Activated naive CD4-positive, alpha-beta T cell treated with anti-CD3 and anti-CD28 coated beads for 36 hours (primary cell): Measurements from ENCODE around the gene NEK8. TPM values are rescaled to one million over a fixed set of nuclear protein-coding genes. Genes with fewer than 3 reads are reported as not detected.
"Not testable (repeated sequence)": the region's sequence is repeated elsewhere in the genome, so short reads cannot be mapped to it uniquely, and the experiment has no call there.

ENCODE experiments used
- CTCF ChIA-PET: fragments of 350-600 bp; sonication (Branson Sonifier 250); formaldehyde crosslinking; loops from one replicate; lab custom pipeline; 2021; ENCODE audit warnings: antibody characterized with exemption; lab: Charles Lee
- DNase-seq: peaks from one replicate; pipeline ENCODE4 v3.0.0-alpha.2; 2020
- H3K27ac Mint-ChIP-seq: one replicate; pipeline ENCODE4 v1.8.0; 2021; ENCODE audit warnings: mild to moderate bottlenecking, mixed read lengths
- H3K27me3 Mint-ChIP-seq: one replicate; pipeline ENCODE4 v1.8.0; 2021; ENCODE audit warnings: low read depth, mixed read lengths
- H3K36me3 Mint-ChIP-seq: one replicate; pipeline ENCODE4 v1.8.0; 2021; ENCODE audit warnings: low read depth, mixed read lengths
- H3K4me1 Mint-ChIP-seq: one replicate; pipeline ENCODE4 v1.8.0; 2021; ENCODE audit warnings: low read depth, mixed read lengths
- H3K4me3 Mint-ChIP-seq: one replicate; pipeline ENCODE4 v1.8.0; 2021; ENCODE audit warnings: mild to moderate bottlenecking, moderate library complexity, mixed read lengths
- H3K9me3 Mint-ChIP-seq: one replicate; pipeline ENCODE4 v1.8.0; 2021; ENCODE audit warnings: mixed read lengths
- intact Hi-C: fragments of 100-400 bp; cut with micrococcal nuclease; formaldehyde crosslinking; loops from one replicate; pipeline ENCODE4 v1.15.1; 2023
- total RNA-seq, 2 experiments: library from RNA; stranded (reverse); gene quantifications; one replicate each; pipeline ENCODE4 v1.2.3, GENCODE V29; 2021

The NEK8 gene
- total RNA-seq, 2 experiments from 2014 or later = 3.1 to 3.2 TPM

GRCh38 chr17:28722417-28723158 lies 6.0 kb upstream of the NEK8 start:
- peaks cover 53% of the 10 kb centered on the region for H3K4me1 Mint-ChIP-seq
- peak overlapping the region; percentile 75 for H3K27ac Mint-ChIP-seq
- CTCF ChIA-PET = interaction anchor here (0.6 to 7.2 kb wide), 3 partner anchors 26 to 231 kb away, joined by 4 to 353 read pairs (median 5); partner anchors contain the start of gene TRAF4
- peak overlapping the region; percentile 91 for H3K4me3 Mint-ChIP-seq
- peaks cover 7% of the 10 kb centered on the region for H3K27me3 Mint-ChIP-seq
- no peak for DNase-seq
- intact Hi-C loops = loop anchor here (10.0 kb wide), 1 partner anchor 842 kb away; the partner anchor contains the start of genes ABHD15 and TP53I13
- H3K36me3 Mint-ChIP-seq = peaks cover 58% of the 10 kb centered on the region
- no peaks in the 10 kb centered on the region for H3K9me3 Mint-ChIP-seq

- H3K27ac Mint-ChIP-seq = peak overlapping the region; percentile 75
- H3K4me1 Mint-ChIP-seq = peaks cover 51% of the 10 kb centered on the region
- peaks cover 58% of the 10 kb centered on the region for H3K36me3 Mint-ChIP-seq
- intact Hi-C loops = loop anchor here (10.0 kb wide), 1 partner anchor 842 kb away; the partner anchor contains the start of genes ABHD15 and TP53I13
- peak overlapping the region; percentile 40 for H3K4me3 Mint-ChIP-seq
- peaks cover 2% of the 10 kb centered on the region for H3K27me3 Mint-ChIP-seq
- CTCF ChIA-PET = interaction anchor here (2.2 to 7.2 kb wide), 2 partner anchors 25 to 41 kb away, joined by 6 to 353 read pairs; partner anchors contain the start of gene TRAF4
- no peak for DNase-seq
- H3K9me3 Mint-ChIP-seq = no peaks in the 10 kb centered on the region
These were observed 5.3 kb upstream of the NEK8 start for GRCh38 chr17:28723159-28723835.

GRCh38 chr17:28723836-28724499 lies 4.6 kb upstream of the NEK8 start:
- CTCF ChIA-PET = interaction anchor here (2.2 to 7.2 kb wide), 2 partner anchors 24 to 40 kb away, joined by 6 to 353 read pairs; partner anchors contain the start of gene TRAF4
- intact Hi-C loops = loop anchor here (10.0 kb wide), 1 partner anchor 841 kb away; the partner anchor contains the start of genes ABHD15 and TP53I13
- DNase-seq, H3K9me3 Mint-ChIP-seq, H3K27me3 Mint-ChIP-seq: not testable (repeated sequence)
- H3K4me1 Mint-ChIP-seq = peaks cover 48% of the 10 kb centered on the region
- H3K27ac Mint-ChIP-seq = peak overlapping the region; percentile 93
- peak overlapping the region; percentile 91 for H3K4me3 Mint-ChIP-seq
- H3K36me3 Mint-ChIP-seq = peaks cover 58% of the 10 kb centered on the region

GRCh38 chr17:28724500-28725165 lies 4.0 kb upstream of the NEK8 start:
- H3K36me3 Mint-ChIP-seq = peaks cover 58% of the 10 kb centered on the region
- DNase-seq = peak; percentile 42
- intact Hi-C loops = loop anchor here (5.0 to 10.0 kb wide), 3 partner anchors 38 to 840 kb away; partner anchors contain the start of genes ABHD15, NUFIP2 and TP53I13
- H3K9me3 Mint-ChIP-seq = no peaks in the 10 kb centered on the region
- H3K27me3 Mint-ChIP-seq = no peaks in the 10 kb centered on the region
- peak overlapping the region; percentile 91 for H3K4me3 Mint-ChIP-seq
- H3K27ac Mint-ChIP-seq = peak overlapping the region; percentile 93
- CTCF ChIA-PET = interaction anchor here (2.2 to 7.2 kb wide), 2 partner anchors 23 to 40 kb away, joined by 6 to 353 read pairs; partner anchors contain the start of gene TRAF4
- peaks cover 50% of the 10 kb centered on the region for H3K4me1 Mint-ChIP-seq

- DNase-seq = no peak
- Mint-ChIP-seq H3K4me3 (peak overlapping the region; percentile 91), H3K9me3 (no peaks in the 10 kb centered on the region), H3K27me3 (no peaks in the 10 kb centered on the region), H3K27ac (peak overlapping the region; percentile 93), H3K4me1 (peaks cover 50% of the 10 kb centered on the region), H3K36me3 (peaks cover 52% of the 10 kb centered on the region)
- intact Hi-C loops = loop anchor here (5.0 to 10.0 kb wide), 3 partner anchors 37 to 840 kb away; partner anchors contain the start of genes ABHD15, NUFIP2 and TP53I13
- CTCF ChIA-PET = interaction anchor here (2.2 to 7.2 kb wide), 4 partner anchors 23 to 223 kb away, joined by 6 to 353 read pairs (median 26); partner anchors contain the start of gene TRAF4
These were observed 3.4 kb upstream of the NEK8 start for GRCh38 chr17:28725166-28725659.

DNA sequence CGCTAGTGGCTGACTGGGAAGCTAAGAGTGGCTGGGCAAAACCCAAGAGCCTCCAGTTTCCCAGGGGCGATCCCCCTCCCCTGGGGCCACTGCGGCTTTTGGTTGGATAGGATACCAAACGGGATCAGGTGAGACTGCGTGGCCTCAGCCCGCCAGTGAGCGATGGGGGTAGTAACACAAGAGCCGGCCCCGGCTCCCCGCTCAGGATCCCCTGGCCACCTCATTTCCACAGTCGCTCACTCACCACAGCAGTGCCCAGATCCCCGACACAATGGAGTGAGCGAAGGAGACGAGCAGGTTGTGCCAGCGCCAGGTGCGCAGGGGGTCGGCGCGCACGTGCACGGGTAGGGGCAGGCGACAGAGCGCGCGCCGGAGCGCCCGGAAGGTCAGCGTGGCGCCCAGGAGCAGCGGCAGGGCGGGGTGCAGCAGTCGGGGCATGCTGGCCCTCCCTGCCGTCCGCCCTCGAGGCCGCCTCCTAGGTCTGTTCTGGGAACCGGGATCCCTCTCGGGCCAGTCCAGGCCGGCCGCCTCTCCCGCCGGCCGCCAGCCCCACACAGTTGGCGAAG lies 2.8 kb upstream of the NEK8 start:
- H3K27ac Mint-ChIP-seq = peak overlapping the region; percentile 93
- peaks cover 47% of the 10 kb centered on the region for H3K36me3 Mint-ChIP-seq
- H3K4me1 Mint-ChIP-seq = peaks cover 47% of the 10 kb centered on the region
- peak overlapping the region; percentile 91 for H3K4me3 Mint-ChIP-seq
- intact Hi-C loops = loop anchor here (2.0 to 10.0 kb wide), 4 partner anchors 37 to 839 kb away; partner anchors contain the start of genes ABHD15, NUFIP2 and TP53I13
- CTCF ChIA-PET = interaction anchor here (0.8 to 7.2 kb wide), 27 partner anchors 13 to 398 kb away, joined by 3 to 353 read pairs (median 6); partner anchors contain the start of genes BLTP2, DHRS13, FAM222B and FLOT2
- no peaks in the 10 kb centered on the region for H3K9me3 Mint-ChIP-seq
- peak; percentile 58 for DNase-seq
- no peaks in the 10 kb centered on the region for H3K27me3 Mint-ChIP-seq

GRCh38 chr17:28726226-28726626 lies 2.4 kb upstream of the NEK8 start, which contains the start of gene TLCD1:
Gene TLCD1, minus strand, starts transcription at chr17:28726233. Its CDS starts 136 bp downstream, at chr17:28726097.
- peak; percentile 80 for DNase-seq
- Mint-ChIP-seq H3K4me1 (peaks cover 45% of the 10 kb centered on the region), H3K36me3 (peaks cover 42% of the 10 kb centered on the region), H3K4me3 (peak within 1 kb of the TSS; percentile 91), H3K9me3 (no peaks in the 10 kb centered on the region), H3K27me3 (no peaks in the 10 kb centered on the region), H3K27ac (peak within 1 kb of the TSS; percentile 99)
- intact Hi-C loops = loop anchor here (2.0 to 10.0 kb wide), 4 partner anchors 36 to 839 kb away; partner anchors contain the start of genes ABHD15, NUFIP2 and TP53I13
- CTCF ChIA-PET = interaction anchor here (0.5 to 7.2 kb wide), 38 partner anchors 9 to 398 kb away, joined by 3 to 353 read pairs (median 5); partner anchors contain the start of genes BLTP2, DHRS13, FAM222B and FLOT2

DNA sequence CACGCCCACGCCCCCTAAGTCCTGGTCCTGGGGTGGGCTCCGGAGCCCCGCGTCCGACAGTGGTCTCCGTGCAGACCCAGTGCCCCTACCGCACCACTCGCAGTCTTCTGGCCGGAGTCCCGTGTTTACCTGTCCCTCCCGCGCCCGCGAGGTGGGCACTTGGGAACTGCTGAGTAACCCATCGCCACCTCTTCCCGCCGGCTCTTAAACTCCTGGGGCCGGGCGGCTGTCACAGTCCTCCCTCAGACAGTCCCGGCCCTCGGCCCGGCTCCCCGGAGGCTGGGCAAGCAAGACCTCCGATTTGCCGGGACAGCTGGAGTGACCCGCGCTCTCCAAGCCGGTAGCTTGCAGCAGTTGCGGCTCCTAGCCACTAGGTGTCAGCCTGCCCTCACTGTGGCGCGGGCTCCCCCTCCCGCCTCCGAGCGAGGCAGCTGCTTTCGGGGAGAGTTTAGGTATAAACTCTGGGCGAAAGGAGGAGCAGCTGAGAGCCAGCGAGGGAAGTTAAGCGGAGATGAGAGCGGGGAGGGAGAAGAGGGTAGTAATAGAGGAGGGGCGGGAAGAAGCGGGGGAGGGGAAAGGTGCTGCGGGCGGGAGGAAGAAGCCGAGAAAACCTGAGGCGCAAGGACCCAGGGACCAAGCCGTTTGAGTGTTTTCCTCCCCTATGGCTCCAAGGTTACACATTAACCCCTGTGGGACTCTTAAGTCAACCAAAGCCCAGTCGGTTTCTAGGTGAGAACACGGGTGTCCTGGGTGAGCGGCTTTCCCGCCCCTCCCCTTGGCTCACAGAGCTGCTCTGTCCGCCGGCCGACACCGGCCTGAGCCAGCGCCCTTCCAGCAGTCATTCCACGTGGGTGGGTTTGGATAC lies 1.7 kb upstream of the NEK8 start:
- Mint-ChIP-seq H3K4me1 (peaks cover 40% of the 10 kb centered on the region), H3K36me3 (peaks cover 36% of the 10 kb centered on the region), H3K27me3 (no peaks in the 10 kb centered on the region), H3K4me3 (peak overlapping the region; percentile 91), H3K27ac (peak overlapping the region; percentile 99), H3K9me3 (no peaks in the 10 kb centered on the region)
- intact Hi-C loops = loop anchor here (1.0 to 10.0 kb wide), 10 partner anchors 23 to 838 kb away; partner anchors contain the start of genes ABHD15, DHRS13, FAM222B and NUFIP2
- CTCF ChIA-PET = interaction anchor here (0.5 to 7.2 kb wide), 46 partner anchors 9 to 397 kb away, joined by 3 to 353 read pairs (median 5); partner anchors contain the start of genes BLTP2, DHRS13, FAM222B and FLOT2
- peak; percentile 96 for DNase-seq

GRCh38 chr17:28729950-28730330 lies 1.4 kb downstream of the NEK8 start:
- CTCF ChIA-PET = interaction anchor here (1.2 to 3.9 kb wide), 2 partner anchors 22 to 165 kb away, joined by 7 to 30 read pairs; no protein-coding TSS in a partner anchor
- peaks cover 10% of the 10 kb centered on the region for H3K36me3 Mint-ChIP-seq

More at GRCh38 chr17:28729950-28730330, 1.4 kb downstream of the NEK8 start:
- Mint-ChIP-seq H3K4me3 (peak overlapping the region; percentile 1), H3K4me1 (peaks cover 15% of the 10 kb centered on the region), H3K9me3 (no peaks in the 10 kb centered on the region), H3K27ac (peak overlapping the region; percentile 32), H3K27me3 (no peaks in the 10 kb centered on the region)
- no peak for DNase-seq
- intact Hi-C loops = loop anchor here (5.0 to 10.0 kb wide), 3 partner anchors 32 to 835 kb away; partner anchors contain the start of genes ABHD15, NUFIP2 and TP53I13
